ENCODE data around the gene RASAL1.

- no peak for TF ChIP-seq CTCF (conservative IDR thresholded peaks at IDR 0.05; ENCODE audit: low read depth, low read length)
- TF ChIP-seq EZH2 (IDR thresholded peaks at IDR 0.05; ENCODE audit: borderline replicate concordance, low read depth, low read length, poor library complexity, severe bottlenecking) = no peak
These were observed 36.0 kb upstream of the RASAL1 start for GRCh38 chr12:113171543-113171942.

All from A673 (cell line).